Anterior cingulate cortex (tissue), 58 donors: ENCODE measurements around the gene ARMH3.
"Not testable (repeated sequence)": the region's sequence is repeated elsewhere in the genome, so short reads cannot be mapped to it uniquely, and the experiment has no call there.

Source experiments
- DNase-seq, 58 donors: peaks; one replicate each; lab custom pipeline; 2025; lab: John Stamatoyannopoulos, UW

The ARMH3 gene

GRCh38 chr10:102054881-102055646 lies 909 bp downstream of the ARMH3 start:
- peak in 4 of 58 donors; percentile 37 to 61 (median 49) for DNase-seq

DNA sequence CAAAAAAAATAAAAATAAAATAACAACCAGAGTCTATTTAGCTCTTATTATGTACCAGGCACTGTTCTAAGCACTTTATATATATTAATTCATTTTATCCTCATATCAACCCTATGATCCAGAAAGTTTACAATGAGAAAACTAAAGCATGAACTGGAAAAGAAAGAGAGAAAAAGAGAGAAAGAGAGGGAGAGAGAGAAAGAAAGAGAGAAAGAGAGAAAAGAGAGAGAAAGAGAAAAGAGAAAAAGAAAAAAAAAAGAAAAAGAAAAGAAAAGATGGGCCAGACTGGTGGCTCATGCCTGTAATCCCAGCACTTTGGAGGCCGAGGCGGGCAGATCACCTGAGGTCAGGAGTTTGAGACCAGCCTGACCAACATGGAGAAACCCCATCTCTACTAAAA lies 9.9 kb downstream of the ARMH3 start:
- DNase-seq, result no peak

GRCh38 chr10:102045292-102045691 lies 10.7 kb downstream of the ARMH3 start:
- no peak for DNase-seq

DNA sequence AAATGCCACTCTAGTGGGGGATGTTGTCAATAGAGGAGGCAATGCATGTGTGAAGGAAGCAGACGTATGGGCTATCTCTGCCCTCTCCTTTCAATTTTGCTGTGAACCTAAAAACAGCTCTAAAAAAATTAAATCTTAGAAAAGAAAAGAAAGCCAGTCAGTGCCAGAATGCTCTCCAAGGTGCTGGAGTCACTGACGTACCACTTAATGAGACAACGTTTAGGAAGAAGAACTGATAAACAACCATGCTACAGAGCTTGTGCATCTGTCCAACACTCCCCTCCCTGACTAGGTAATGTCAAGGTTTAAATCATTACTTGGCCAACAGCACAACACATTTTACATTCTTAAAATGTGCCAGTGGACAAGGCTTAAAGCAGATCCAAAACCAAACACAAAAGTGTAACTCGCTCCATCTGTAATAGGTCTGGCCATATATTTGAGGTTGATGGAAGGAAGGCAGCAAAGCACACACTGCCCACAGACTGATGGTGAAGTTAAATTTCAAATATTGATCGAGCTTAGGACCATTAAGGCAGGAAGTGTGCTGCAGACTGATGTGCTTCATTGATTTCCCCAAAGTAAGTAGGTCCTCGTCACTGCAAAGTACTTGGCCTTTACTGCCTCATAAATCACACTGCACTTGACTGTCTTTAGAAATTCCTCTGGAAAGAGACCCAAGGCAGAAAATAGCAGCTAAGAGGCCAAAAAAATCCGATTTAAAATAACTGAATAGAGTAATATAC lies 15.5 kb downstream of the ARMH3 start:
- DNase-seq, result no peak

DNA sequence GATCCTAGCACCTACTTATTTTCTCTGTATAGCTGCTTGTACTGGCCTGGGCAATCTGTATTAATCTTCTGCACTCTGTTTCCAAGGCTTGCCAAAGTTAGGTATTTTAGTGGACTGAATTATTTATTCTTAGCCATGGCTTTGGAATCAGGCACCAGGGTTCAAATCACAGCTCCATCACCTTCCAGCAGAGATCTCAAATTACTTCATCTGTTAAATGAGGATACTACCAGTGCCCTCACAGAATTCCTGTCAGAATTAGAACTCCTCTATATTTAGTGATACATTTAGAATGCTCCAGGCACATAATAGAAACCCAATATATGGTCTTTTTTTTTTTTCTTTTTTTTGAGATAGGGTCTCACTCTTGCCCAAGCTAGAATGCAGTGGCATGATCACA lies 17.6 kb downstream of the ARMH3 start:
- no peak for DNase-seq

- DNase-seq, result not testable (repeated sequence)
These were observed 20.2 kb downstream of the ARMH3 start for GRCh38 chr10:102035807-102036206.

DNA sequence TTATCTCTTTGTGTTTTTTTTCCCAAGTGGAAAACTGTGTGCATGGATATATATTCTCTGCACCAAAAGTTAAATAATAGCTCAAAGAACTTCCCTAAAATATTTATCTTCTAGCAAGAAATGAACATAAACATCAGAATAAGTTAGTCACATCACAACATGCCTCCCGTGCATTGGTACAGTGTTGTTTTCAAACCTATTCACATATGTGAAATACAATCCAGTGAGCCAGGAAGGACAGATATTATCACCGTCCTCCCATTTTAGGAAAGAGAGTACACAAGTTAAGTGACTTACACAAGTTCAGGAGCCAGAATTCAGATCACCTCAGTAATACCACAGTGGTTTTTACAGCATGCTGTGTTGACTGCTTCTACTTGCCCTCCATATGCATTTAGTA lies 22.2 kb downstream of the ARMH3 start:
- DNase-seq, result no peak

DNA sequence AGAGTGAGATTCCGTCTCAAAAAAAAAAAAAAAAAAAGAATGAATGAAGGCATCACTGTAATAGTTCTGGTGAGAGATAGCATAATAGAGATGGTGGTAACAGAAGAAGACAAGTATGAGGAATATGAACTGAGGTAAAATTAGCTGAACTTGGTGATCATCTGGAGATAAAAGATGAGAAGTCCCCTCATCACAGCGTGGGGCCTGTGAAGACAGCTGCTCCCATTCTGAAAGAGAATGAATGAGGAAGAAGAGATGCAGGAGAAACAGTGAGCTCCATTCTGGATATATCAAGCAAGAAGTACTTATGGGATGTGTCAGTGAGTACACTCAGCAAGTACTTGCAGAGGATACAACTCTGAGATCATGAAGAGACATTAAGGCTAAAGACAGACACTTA lies 28.7 kb downstream of the ARMH3 start:
- no peak for DNase-seq

DNA sequence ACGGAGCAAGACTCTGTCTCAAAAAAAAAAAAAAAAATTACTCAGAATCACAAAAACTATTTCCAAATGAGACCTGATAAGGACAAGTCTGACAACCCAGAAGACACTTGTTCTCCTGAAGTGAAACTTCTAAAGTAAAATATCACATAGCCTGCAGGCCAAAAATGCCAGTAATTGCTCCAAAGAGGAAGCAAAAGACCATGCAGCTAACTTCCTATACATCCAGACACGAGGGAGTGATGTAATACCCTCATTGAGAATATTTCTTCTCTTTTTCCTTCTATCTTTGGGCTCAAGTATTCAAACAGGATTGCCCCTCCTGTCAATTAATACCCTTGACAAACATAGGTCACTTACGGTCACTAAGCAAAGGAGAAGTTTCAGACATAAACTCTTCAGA lies 31.2 kb downstream of the ARMH3 start:
- DNase-seq, result peak in 1 of 58 donors; percentile 10

- no peak for DNase-seq
These were observed 35.0 kb downstream of the ARMH3 start for GRCh38 chr10:102020938-102021337.

GRCh38 chr10:102017295-102017694 lies 38.7 kb downstream of the ARMH3 start:
- DNase-seq, result no peak

- no peak for DNase-seq
These were observed 39.6 kb downstream of the ARMH3 start for GRCh38 chr10:102016416-102016815.

GRCh38 chr10:102010961-102011360 lies 45.0 kb downstream of the ARMH3 start:
- DNase-seq, result no peak

- peak in 37 of 58 donors; percentile 1 to 79 (median 20) for DNase-seq
These were observed 46.1 kb downstream of the ARMH3 start for GRCh38 chr10:102009801-102010425.

- no peak for DNase-seq
These were observed 48.2 kb downstream of the ARMH3 start for GRCh38 chr10:102007796-102008195.

DNA sequence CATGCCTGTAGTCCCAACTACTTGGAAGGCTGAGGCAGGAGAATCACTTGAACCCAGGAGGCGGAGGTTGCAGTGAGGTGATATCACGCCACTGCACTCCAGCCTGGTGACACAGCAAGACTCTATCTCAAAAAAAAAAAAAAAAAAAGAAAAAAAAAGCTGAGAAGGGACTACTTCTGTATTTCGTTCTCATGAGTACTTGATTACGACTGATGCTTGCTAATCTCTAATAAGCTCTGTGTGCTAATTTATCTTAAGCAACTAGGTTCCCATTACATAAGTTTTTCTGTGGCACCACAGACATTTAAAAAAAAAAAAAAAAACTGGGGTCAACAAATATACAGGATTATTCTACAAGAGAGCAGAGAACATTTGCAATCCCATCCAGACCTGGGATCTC lies 48.9 kb downstream of the ARMH3 start:
- DNase-seq, result not testable (repeated sequence)

DNA sequence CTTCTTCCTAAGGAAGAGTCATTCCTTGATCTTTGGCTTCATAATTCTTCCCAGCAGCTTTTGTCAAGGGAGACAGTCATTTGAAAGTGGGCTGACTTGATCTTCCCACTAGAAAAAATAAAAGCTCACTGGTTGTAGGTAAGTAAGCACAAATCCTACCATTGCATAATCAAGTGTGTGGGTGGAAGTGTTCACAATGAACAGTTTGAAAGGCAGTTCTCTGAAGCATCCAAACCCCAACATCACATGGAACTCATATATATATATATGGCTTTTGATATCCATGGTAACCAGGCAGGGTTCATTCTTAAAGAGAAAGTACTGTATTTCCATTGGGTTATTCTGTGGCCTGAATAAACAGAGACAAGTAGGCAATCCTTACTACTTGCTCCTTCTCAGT lies 51.6 kb downstream of the ARMH3 start:
- peak in 4 of 58 donors; percentile 7 to 57 (median 33) for DNase-seq

DNA sequence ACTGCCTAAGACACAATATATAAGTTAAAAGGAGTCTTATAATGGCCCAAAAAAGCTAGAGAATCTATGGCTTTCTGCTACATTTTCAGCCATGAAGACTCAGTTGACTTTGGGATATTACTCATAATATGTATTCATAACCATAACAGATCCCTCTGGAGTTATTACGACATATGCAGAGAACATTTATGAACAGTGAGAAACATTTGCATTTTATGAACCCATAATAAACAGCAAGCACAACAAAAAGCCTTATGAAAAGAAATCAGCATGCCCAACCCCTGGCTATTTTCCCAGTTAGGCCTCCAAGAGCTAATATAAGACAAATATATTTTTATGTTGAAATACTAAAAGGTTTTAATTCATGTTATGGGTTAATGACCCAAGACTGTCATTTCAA lies 52.4 kb downstream of the ARMH3 start:
- DNase-seq, result no peak

DNA sequence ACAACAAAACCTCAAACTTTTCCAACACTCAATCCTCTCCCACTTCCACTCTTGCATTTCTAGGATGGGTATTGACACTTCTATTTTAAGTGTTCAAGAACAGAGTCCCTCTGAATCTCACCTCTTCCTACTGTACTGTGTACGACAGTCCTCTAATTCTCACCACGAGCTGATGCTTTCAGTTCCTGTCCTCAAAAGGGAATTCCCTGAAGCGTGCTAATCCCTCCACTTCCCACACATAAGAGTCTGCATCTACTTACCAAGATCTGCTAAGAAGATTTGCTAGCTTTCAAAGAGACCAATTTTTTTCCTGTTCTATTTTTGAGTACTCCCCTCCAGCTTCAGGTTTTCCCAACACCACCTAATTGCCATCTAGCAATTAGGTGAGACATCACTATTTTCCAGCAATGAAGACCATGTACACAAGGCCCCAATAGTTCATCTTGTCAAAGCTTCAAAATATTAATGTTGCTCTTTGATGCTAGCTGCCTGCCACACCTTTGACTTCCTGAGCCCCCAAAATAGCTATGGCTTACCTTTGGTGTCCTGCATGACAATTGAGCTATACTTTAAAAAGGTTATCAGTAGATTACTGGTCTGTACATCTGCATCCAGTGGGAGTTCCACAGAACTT lies 54.4 kb downstream of the ARMH3 start:
- peak in 5 of 58 donors; percentile 1 to 20 (median 7) for DNase-seq

DNA sequence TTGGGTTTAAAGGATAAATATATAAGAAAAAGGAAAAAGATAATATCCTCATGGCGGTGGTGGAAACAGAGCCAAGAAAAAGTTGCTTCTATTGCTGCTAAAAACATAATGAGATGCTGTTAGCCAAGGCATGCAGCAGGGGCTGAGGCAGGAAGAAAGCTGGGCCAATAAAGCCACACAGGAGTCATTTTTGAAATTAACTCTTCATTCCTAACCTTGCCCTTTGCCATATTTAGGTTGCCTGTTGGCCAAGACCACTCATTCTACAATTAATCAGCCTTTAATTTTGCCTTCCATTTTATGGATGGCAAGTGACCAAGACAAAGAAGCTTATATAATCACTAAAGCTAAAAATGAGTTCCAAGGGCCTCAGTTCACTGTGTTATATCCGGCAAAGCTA lies 58.2 kb downstream of the ARMH3 start:
- DNase-seq, result no peak
